Measurements from ENCODE around the gene RALGPS2.

The RALGPS2 gene

GRCh38 chr1:178926046-178926445 is 201.0 kb downstream of the RALGPS2 start:
- no peak for DNase-seq

DNA sequence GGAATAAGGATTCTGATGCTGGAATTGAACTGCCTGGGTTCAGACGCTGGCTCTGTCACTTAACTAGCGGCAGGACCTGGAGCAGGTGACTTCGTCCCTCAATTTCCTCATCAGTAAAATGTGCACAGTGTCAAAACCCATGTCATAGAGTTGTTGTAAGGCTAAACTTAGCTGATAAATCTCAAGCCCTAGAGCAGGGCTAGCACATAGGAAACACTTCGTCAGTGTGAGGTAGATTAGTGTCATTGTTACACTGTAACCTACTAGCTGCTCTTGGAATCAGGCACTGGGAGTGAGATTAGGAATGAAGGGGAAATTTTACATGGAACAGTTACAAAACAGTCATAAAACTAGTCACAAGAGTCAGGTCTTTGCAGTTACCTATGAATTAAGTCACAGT is 202.0 kb downstream of the RALGPS2 start:
- no peak for DNase-seq

GRCh38 chr1:178928041-178928440 is 203.0 kb downstream of the RALGPS2 start:
- DNase-seq, result no peak

GRCh38 chr1:178928976-178929375 is 203.9 kb downstream of the RALGPS2 start:
- DNase-seq, result no peak

DNA sequence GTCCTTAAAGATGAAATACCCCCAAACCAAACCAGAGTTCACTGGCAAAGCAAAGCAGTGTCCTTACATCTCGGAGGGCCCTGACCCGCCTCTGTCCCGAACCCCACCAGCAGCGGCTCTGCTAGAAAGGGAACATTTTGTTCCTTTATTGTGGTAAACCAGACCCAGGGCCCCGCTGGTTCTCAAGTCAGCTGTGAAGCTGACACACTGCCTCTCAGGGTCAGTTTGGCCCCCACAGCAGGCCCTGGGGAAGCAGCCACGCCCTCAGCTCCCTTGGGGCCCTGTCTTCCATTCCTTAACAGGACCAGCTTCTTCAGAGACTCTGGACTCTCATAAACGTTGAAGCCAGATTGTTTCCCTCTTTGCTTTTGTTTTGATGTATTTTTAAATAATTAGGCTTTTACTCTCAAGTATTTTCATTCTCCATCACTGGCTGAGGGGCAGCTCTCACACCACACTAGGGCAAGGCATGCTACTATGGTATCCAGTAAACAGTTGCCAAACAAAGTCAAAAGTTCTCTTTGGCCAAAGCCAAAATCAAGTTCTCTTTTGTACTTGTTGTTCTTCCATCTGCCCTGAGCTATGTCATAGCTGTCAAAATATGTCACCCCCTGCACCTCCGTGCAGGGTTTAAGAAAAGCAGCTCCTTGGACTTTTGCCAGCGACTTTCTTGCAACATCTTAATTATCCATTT is 207.0 kb downstream of the RALGPS2 start:
- no peak for DNase-seq

DNA sequence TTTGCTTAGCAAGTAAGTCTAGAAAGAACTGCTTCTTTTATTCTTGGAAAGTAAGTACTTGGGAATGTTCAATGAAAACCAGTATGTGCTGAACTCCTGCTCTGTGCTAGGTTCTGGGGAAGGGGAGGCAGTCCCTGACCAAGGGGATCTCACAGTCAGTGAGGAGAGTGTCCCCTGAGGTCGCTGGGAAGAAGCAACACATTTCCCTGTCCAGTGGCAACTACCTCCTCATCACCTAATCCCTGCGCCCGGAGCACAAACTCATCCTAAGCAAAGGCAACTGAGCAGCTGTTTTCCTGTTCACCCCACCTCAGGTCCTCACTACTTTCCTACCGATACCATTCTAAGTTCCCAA is 207.5 kb downstream of the RALGPS2 start:
- no peak for DNase-seq

GRCh38 chr1:178933105-178933561 is 208.1 kb downstream of the RALGPS2 start:
- no peak for DNase-seq

- no peak for DNase-seq
These were observed 208.9 kb downstream of the RALGPS2 start for GRCh38 chr1:178933709-178934490.

DNA sequence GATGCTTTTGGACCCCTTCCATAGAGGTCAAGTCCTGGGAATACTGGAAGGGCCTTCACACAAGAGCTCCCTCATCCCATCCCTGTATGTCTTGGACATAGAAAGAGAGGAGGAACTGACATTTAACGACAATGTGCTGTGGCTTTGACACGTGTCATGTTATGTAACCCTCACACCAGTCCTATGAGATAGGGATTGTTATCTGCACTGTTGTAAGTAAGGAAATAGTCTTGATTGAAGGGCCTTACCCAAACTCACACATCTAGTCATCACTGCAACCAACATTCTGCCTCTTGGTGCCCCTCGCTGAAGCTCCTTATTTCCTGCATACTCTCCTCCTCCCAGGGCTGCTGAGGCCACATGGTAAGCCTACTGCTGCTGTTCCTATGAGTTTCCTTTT is 209.5 kb downstream of the RALGPS2 start:
- no peak for DNase-seq

DNA sequence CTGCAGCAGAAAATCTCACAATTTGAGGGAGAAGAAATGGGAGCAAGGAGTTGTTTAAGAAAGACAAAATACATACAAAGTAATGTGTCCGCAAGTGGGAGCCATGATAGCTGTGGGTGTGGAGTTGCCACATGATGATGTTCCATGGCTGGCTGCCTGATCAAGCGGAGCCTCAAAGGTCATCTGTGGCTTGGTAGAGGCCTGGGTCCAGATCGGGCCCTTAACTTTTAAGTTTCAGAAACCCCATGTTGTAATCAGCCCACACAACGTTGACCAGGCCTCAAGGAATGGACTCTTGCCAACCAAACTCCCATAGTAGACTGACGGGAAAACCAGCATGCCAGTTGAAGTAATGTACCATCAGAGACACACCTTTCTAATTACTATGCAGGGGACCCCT is 210.6 kb downstream of the RALGPS2 start:
- no peak for DNase-seq

DNA sequence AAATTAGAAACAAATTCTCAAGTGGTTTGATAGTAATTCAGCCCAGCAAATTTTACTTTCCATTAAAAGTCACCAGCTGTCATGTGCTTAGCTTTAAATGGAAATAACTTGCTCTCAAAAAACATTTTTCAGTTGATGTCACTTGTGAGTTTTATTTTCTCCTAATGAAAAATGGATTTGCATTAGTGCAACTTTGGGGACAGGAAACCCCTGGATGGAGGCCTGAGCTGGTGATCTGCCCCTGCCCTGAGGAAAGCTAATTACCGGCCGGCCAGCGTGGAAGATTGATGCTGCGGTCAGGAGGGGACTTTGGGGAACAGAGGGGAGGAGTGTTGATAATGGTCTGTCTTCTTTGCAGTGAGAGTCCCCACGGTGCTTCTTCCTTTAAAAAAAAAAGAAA is 212.7 kb downstream of the RALGPS2 start:
- no peak for DNase-seq

GRCh38 chr1:178938101-178938958 is 213.3 kb downstream of the RALGPS2 start:
- no peak for DNase-seq

DNA sequence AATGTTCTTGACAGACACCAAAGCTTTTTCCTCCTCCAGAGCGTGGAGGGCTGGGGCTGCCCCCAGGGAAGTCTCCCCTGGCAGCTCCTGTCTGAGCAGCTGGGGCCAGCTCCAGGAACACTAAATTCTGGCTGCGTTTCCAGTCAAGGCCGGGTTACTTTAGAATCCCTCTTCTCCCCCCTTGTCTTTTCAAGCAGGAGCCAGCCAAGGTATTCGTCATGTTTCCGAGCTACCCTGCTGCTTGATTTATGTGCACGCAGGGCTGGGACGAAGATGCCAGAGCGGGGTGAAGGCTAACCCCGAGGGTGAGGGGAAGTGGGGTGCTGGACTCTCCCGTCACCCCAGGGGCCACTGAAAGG is 213.9 kb downstream of the RALGPS2 start:
- DNase-seq, result no peak

- no peak for DNase-seq
These were observed 214.5 kb downstream of the RALGPS2 start for GRCh38 chr1:178939338-178940067.

- no peak for DNase-seq
These were observed 215.2 kb downstream of the RALGPS2 start for GRCh38 chr1:178940068-178940765.

DNA sequence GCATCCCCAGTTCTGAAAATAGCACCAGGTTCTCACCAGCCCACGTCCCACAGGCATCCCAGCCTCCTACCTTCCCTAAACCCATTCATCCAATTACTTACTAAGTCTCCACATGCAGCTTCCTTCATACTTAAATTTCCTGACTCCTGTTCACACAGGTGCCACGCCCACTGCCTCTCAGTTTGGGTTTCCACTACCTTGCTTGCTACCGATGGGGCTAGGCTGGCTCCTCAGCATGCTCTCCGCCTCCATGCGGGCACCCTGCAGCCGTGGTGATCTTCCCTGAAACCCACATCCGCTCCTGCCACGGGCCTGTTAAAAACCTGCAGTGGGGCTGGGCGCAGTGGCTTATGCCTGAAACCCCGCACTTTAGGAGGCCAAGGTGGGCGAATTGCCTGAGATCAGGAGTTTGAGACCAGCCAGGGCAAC is 216.2 kb downstream of the RALGPS2 start:
- no peak for DNase-seq

GRCh38 chr1:178941849-178942248 is 216.8 kb downstream of the RALGPS2 start:
- DNase-seq, result no peak

- no peak for DNase-seq
These were observed 217.5 kb downstream of the RALGPS2 start for GRCh38 chr1:178942285-178943198.

DNA sequence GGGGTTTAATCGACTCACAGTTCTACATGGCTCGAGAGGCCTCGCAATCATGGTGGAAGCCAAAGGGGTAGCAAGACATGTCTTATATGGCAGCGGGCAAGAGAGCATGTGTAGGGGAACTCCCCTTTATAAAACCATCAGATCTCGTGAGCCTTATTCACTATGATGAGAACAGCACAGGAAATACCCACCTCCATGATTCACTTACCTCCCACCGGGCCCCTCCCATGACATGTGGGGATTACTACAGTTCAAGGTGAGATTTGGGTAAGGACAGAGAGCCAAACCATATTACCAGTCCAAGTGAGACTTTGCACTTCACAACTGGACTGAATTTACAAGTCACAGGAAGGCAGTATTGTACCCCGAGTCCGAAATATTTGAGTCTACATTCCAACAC is 219.7 kb downstream of the RALGPS2 start:
- DNase-seq, result no peak

DNA sequence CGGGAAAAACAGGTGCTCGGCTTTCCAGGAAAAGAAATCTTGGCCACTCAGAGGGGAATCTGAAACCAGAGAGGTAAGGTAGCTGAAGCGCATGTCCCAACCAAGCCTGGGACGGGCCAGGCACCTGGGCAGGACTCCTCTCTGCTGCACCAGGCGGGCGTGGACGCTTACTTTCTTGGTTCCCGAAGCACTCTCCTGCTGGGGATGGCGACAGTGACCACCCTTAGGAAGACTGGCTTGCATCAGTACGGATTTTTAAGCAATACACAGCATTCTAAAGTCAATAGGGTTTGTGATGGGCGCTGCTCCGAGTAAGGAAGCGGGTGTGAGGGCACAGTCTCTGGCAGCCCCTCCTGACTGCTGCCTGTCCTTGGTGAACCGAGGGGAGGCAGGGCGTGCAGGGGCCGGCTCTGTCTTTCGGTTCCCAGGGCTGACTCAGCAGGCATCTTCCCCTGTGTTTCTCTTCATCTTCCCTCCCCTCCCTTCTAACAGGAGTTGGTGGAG is 220.8 kb downstream of the RALGPS2 start:
- DNase-seq, result no peak

DNA sequence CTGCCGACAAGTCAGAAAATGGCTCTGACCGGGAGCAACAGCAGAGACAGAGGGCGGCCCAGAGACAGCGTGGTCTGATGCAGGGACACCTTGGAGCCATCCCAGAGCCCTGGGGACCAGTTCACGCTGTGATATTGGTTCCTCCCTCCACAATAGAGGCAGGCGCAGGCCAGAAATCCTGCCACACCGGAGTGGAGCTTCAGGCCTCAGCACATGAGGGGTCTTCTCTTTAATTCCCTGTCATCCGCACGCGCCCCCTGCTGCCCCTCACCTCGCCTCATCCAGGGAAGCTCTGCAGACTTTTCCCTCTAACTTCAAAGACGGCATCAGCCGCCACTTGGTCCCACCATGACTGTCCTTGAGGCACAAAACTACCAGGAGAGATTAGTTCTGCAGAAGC is 221.4 kb downstream of the RALGPS2 start:
- DNase-seq, result no peak
